ENCODE results near the gene B4GALT1. TPM values are rescaled to one million over a fixed set of nuclear protein-coding genes. Genes with fewer than 3 reads are reported as not detected.

B4GALT1 gene
- total RNA-seq, 1 experiment from 2014 or later: 19.1 TPM

DNA sequence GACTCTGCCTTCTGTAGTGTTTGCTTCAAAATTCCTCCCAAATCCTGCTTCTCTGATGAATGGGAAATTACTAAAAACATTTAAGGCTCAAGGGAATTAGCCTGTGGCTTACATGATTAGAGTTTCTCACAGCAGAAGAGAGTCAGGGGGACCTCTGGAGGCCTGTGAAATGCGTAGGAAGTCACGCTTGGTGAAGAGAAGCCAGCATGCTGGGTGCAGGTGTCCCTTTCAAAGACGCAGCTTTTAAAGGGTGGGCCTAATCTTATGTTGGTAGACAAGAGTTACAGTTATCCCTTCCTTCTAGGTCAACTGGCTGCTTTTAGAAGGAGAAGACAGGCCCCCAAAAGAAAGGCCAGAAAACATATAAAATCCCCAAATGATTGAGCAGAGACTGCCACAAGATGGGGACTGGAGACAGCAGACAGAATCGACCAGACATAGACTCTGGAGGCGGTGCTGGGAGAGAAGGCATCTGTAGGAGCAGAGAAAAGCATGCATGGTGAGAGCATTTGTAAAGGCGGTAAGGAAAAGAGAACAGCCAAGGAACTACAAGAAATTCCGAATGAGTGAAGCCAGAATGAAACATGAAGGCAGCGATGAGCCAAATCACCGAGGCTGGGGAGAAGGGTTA is 42.3 kb downstream of the B4GALT1 start (continued):
- TF ChIP-seq, protein P1, sequence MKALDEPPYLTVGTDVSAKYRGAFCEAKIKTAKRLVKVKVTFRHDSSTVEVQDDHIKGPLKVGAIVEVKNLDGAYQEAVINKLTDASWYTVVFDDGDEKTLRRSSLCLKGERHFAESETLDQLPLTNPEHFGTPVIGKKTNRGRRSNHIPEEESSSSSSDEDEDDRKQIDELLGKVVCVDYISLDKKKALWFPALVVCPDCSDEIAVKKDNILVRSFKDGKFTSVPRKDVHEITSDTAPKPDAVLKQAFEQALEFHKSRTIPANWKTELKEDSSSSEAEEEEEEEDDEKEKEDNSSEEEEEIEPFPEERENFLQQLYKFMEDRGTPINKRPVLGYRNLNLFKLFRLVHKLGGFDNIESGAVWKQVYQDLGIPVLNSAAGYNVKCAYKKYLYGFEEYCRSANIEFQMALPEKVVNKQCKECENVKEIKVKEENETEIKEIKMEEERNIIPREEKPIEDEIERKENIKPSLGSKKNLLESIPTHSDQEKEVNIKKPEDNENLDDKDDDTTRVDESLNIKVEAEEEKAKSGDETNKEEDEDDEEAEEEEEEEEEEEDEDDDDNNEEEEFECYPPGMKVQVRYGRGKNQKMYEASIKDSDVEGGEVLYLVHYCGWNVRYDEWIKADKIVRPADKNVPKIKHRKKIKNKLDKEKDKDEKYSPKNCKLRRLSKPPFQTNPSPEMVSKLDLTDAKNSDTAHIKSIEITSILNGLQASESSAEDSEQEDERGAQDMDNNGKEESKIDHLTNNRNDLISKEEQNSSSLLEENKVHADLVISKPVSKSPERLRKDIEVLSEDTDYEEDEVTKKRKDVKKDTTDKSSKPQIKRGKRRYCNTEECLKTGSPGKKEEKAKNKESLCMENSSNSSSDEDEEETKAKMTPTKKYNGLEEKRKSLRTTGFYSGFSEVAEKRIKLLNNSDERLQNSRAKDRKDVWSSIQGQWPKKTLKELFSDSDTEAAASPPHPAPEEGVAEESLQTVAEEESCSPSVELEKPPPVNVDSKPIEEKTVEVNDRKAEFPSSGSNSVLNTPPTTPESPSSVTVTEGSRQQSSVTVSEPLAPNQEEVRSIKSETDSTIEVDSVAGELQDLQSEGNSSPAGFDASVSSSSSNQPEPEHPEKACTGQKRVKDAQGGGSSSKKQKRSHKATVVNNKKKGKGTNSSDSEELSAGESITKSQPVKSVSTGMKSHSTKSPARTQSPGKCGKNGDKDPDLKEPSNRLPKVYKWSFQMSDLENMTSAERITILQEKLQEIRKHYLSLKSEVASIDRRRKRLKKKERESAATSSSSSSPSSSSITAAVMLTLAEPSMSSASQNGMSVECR (CRISPR knock-in tag; IDR thresholded peaks at IDR 0.05; ENCODE audit: borderline replicate concordance): no peak
- TF ChIP-seq NFATC4 (CRISPR knock-in tag; IDR thresholded peaks at IDR 0.05) (no peak), ZNF263 (CRISPR knock-in tag; IDR thresholded peaks at IDR 0.05; ENCODE audit: low read depth) (no peak)
- TF ChIP-seq, protein P2, sequence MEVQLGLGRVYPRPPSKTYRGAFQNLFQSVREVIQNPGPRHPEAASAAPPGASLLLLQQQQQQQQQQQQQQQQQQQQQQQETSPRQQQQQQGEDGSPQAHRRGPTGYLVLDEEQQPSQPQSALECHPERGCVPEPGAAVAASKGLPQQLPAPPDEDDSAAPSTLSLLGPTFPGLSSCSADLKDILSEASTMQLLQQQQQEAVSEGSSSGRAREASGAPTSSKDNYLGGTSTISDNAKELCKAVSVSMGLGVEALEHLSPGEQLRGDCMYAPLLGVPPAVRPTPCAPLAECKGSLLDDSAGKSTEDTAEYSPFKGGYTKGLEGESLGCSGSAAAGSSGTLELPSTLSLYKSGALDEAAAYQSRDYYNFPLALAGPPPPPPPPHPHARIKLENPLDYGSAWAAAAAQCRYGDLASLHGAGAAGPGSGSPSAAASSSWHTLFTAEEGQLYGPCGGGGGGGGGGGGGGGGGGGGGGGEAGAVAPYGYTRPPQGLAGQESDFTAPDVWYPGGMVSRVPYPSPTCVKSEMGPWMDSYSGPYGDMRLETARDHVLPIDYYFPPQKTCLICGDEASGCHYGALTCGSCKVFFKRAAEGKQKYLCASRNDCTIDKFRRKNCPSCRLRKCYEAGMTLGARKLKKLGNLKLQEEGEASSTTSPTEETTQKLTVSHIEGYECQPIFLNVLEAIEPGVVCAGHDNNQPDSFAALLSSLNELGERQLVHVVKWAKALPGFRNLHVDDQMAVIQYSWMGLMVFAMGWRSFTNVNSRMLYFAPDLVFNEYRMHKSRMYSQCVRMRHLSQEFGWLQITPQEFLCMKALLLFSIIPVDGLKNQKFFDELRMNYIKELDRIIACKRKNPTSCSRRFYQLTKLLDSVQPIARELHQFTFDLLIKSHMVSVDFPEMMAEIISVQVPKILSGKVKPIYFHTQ (CRISPR knock-in tag; IDR thresholded peaks at IDR 0.05): no peak
- TF ChIP-seq, protein P3, sequence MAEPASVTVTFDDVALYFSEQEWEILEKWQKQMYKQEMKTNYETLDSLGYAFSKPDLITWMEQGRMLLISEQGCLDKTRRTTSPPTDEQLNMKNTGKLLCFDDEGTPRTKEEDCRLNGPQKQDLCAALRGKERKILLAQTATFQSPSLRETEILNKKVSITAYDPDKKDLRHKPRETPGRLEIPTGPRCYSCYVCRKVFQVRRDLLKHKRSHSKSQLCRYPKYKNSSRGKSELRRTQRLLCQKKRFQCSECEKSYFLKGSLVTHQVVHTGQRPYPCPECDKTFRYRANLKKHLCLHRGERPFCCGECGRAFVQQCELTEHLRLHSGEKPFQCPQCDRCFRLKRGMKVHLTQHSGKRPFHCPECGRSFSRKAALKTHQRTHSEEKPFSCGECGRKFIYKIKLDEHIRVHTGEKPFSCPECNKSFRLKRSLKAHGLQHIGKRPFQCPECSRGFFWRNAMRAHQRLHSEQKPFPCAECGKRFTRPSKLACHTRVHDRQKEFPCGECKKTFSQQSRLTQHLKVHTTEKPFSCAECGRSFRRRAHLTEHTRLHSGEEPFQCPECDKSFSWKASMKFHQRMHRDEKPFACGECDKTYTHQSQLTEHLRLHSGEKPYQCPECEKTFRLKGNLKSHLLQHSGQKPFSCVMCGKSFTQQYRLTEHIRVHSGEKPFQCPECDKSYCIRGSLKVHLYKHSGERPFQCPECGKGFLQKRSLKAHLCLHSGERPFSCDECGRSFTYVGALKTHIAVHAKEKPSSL (CRISPR knock-in tag; conservative IDR thresholded peaks at IDR 0.05): no peak

DNA sequence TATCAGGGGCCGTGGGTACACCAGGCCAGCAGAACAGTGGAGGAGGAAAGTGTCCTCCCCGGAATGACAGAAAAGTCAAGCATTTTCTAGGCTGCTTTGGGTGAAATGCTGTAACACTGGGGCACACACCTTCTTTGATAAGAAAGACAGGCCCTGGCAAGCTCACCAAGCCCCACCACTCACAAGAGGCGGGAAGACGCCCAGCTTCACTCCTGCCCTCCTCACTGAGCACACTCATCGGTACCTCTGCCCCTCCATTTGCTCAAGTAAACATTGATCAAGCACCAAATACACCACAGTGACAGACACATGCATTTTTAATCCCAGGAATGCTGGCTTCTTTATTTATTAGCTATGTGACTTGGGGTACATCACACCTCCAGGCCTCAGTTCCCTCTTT is 43.1 kb downstream of the B4GALT1 start:
- H3K27ac Mint-ChIP-seq: no peak overlapping the region
- no peak overlapping the region for H3K4me3 Mint-ChIP-seq
- no peak for TF ChIP-seq KAT7 (CRISPR knock-in tag; IDR thresholded peaks at IDR 0.05; ENCODE audit: borderline replicate concordance)
- peaks cover 17% of the 10 kb centered on the region for H3K36me3 Mint-ChIP-seq
- ChIA-PET POLR2A (no interaction called here), CTCF (no interaction called here)
- ATAC-seq (no peak), DNase-seq (ENCODE audit: low spot score) (no peak)
- peaks cover 9% of the 10 kb centered on the region for H3K9me3 Mint-ChIP-seq
- 0 out of 2 replicates have a peak, but pooled peaks cover 6% of the 10 kb centered on the region for H3K4me1 Mint-ChIP-seq
- H3K27me3 Mint-ChIP-seq (ENCODE audit: low read depth): no peaks in the 10 kb centered on the region

DNA sequence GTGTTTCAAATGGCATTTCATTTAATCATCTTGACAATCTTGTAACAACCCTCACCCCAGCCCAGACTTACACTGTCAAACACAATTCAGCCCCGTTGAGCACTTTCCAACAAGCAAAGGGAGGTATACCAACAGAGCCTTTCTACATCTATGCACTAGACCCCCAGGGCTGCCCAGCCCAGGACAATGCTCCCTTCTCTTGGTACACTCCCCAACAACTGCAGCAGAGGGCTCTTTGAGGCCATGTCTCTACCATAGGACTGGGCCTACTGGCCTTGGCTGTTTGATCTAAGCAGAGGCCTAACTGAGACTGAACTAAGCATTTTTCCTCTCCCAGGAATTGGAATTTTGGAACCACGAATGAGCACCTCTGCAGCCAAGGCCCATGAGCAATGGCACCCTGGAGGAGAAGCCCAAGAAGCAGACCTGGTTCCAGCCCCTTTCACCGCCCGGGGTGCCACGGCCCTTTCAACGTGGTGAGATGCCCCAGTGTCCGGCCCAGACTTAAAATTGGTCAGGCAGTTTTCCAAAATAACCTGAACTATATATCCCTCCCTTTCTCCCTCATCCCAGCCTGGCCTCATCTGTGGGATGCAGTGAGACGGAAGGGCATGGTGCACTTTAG is 43.6 kb downstream of the B4GALT1 start:
- Mint-ChIP-seq H3K27ac (no peak overlapping the region), H3K36me3 (peaks cover 17% of the 10 kb centered on the region), H3K27me3 (ENCODE audit: low read depth) (no peaks in the 10 kb centered on the region), H3K4me3 (no peak overlapping the region), H3K9me3 (peaks cover 9% of the 10 kb centered on the region), H3K4me1 (0 out of 2 replicates have a peak, but pooled peaks cover 6% of the 10 kb centered on the region)
- ChIA-PET POLR2A (no interaction called here), CTCF (no interaction called here)
- TF ChIP-seq PRRX2 (CRISPR knock-in tag; IDR thresholded peaks at IDR 0.05) (no peak), MYBL2 (CRISPR knock-in tag; IDR thresholded peaks at IDR 0.05) (no peak), SOX15 (CRISPR knock-in tag; IDR thresholded peaks at IDR 0.05) (no peak), ZNF232 (CRISPR knock-in tag; IDR thresholded peaks at IDR 0.05) (no peak), GTF2I (CRISPR knock-in tag; conservative IDR thresholded peaks at IDR 0.05) (no peak)
- TF ChIP-seq, protein P4, sequence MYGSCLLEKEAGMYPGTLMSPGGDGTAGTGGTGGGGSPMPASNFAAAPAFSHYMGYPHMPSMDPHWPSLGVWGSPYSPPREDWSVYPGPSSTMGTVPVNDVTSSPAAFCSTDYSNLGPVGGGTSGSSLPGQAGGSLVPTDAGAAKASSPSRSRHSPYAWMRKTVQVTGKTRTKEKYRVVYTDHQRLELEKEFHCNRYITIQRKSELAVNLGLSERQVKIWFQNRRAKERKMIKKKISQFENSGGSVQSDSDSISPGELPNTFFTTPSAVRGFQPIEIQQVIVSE (CRISPR knock-in tag; IDR thresholded peaks at IDR 0.05; ENCODE audit: borderline replicate concordance): no peak
- ATAC-seq (no peak), DNase-seq (ENCODE audit: low spot score) (no peak)

Measured in WTC11 (cell line).